HT-29 (cell line): ENCODE results near the gene PTDSS2. TPM values are rescaled to one million over a fixed set of nuclear protein-coding genes. Genes with fewer than 3 reads are reported as not detected.
"Not testable (repeated sequence)": the region's sequence is repeated elsewhere in the genome, so short reads cannot be mapped to it uniquely, and the experiment has no call there.

Experiments
- DNase-seq: peaks from one replicate; pipeline ENCODE4 v3.0.0-alpha.2; 2015; ENCODE audit warnings: low spot score
- total RNA-seq: library from RNA; depleted of rRNA; stranded (reverse); fragments of >200 nt; shearing (Covaris generic); gene quantifications from 2 replicates; pipeline ENCODE4 v1.2.3, GENCODE V29; 2014

The PTDSS2 gene
- total RNA-seq, 1 experiment from 2014 or later: 56.6 TPM

DNA sequence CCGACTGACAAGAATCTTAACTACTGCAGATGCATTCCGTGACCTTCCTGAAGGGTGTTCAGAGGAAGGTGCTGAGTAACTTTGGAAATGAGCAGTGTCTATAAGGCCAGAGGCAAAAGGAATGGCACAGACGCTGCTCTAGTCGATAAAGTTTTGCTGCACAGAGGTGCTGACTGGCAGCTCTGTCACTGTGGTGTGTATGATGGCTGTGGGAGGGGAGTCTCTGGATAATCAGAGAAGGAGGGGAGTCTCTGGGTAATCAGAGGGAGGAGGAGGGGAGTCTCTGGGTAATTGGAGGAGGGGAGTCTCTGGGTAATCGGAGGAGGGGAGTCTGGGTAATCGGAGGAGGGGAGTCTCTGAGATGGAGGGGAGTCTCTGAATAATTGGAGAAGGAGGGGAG is 18.4 kb downstream of the PTDSS2 start:
- no peak for DNase-seq

DNA sequence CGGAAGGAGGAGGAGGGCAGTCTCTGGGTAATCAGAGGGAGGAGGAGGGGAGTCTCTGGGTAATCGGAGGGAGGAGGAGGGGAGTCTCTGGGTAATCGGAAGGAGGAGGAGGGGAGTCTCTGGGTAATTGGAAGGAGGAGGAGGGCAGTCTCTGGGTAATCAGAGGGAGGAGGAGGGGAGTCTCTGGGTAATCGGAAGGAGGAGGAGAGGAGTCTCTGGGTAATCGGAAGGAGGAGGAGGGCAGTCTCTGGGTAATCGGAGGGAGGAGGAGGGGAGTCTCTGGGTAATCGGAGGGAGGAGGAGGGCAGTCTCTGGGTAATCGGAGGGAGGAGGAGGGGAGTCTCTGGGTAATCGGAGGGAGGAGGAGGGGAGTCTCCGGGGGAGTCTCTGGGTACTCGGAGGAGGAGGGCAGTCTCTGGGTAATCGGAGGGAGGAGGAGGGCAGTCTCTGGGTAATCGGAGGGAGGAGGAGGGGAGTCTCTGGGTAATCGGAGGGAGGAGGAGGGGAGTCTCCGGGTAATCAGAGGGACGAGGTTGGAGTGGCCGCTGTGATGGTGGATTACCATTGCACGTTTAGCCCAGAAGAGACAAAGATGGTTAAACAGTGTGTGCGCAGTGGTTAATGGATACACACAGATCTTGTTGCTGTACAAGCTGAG is 19.1 kb downstream of the PTDSS2 start:
- not testable (repeated sequence) for DNase-seq

DNA sequence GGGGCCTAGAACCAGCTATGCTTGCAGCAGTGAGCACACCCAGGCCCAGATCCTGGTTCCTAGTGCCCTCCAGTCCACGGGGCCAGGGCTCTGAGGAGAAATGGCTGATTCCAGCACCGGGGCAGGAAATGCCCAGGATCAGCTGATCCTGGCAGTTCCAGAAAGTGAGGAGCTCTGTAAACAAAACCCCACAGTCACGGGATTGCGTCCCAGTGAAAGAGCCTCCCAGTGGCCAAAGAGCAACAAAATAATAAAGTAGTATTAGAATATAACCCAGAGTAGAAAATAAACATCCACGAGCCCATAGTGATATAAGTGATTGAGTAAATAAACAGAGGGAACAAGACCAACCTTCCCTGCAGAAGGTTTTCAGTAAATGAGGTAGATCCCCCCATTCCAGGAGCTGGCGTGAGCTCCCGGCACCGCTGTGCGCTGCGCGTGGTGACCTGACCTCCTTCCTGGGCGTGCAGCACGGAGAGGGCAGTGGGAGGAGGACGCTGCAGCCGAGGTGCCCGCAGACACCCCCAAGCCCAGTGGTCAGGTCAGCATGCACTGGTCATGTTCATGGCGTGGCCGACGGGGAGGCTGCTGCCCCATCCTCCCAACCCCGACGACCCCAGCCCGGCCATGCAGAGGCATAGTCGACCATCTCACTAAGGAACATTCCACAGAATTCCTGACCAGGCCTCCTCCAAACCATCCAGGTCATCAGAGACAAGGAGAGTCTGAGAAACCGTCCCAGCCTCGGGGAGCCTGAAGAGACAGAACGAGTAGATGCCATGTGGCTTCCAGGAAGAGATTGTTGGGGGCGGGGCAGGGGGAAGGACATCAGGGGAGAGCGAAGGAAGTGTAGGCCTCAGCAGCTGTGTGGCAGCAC is 19.8 kb downstream of the PTDSS2 start:
- peak; percentile 75 for DNase-seq

DNA sequence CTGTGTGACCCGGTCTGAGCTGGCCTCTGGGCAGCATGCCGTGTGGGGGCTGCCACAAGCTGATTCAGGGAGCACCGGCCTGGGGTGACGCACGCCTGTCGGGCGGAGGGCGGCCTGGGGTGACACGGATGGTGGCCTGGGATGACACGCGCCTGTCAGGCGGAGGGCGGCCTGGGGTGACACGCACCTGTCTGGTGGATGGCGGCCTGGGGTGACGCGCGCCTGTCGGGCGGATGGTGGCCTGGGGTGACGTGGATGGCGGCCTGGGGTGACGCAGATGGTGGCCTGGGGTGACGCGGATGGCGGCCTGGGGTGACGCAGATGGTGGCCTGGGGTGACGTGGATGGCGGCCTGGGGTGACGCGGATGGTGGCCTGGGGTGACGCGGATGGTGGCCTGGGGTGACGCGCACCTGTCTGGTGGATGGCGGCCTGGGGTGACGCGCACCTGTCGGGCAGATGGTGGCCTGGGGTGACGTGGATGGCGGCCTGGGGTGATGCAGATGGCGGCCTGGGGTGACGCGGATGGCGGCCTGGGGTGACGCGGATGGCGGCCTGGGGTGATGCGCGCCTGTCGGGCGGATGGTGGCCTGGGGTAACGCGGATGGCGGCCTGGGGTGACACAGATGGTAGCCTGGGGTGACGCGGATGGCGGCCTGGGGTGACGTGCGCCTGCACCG is 21.5 kb downstream of the PTDSS2 start:
- no peak for DNase-seq

DNA sequence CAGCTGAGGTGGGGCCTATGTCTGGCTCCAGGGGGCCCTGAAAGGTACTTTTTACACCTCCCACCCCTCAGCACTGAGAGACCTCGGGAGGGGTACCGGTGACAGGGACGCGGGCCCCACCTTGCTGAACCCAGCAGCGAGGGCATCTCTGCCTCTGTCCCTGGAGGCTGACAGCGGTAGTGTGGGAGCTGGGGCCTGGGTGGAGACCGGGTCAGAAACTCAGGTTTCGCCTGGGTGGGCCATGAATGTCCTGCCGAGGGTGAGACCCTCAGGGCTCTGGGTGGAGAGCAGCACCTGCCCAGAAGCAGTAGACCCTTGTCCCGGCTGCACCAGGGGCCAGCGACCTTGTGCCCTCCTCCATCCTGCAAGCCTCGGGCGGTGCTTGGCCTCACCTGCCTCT is 22.2 kb downstream of the PTDSS2 start:
- no peak for DNase-seq

GRCh38 chr11:472816-473215 is 22.7 kb downstream of the PTDSS2 start:
- DNase-seq: no peak

GRCh38 chr11:473415-473814 is 23.3 kb downstream of the PTDSS2 start:
- no peak for DNase-seq

DNA sequence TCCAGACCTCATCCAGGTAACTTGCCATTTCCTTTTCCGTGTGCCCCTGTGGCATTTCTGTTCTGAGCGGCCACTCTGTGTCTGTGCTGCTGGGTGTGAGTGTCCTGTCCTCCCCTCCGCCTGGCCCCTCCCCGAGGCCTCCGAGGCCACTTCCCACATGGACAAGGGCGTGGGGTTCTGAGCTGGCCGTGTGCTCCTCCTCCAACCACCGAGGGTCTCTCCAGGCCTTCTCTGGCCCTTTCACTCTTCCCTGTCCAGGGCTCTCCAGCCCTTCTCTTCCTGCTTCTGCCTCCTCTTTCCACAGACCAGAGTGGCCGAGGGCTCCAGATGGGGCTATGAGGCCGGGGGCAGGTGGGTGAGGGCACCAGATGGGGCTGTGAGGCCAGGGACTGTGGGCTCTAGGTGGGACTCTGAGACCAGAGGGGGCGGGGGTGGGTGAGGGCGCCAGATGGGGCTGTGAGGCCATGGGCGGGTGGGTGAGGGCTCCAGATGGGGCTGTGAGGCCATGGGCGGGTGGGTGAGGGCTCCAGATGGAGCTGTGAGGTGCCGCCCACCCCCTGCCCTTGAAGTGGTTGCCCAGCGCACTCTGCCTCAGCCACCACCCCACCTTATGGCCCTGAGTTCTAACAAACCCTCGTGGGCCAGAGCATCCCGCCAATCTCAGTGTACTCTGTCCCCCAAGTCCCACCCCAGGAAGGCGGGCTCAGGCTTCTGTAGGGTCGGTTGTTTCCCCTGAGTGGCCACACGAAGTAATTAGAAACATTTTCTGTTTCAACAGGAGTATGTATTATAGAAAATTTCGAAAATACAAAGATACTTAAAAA is 24.1 kb downstream of the PTDSS2 start:
- DNase-seq: no peak

DNA sequence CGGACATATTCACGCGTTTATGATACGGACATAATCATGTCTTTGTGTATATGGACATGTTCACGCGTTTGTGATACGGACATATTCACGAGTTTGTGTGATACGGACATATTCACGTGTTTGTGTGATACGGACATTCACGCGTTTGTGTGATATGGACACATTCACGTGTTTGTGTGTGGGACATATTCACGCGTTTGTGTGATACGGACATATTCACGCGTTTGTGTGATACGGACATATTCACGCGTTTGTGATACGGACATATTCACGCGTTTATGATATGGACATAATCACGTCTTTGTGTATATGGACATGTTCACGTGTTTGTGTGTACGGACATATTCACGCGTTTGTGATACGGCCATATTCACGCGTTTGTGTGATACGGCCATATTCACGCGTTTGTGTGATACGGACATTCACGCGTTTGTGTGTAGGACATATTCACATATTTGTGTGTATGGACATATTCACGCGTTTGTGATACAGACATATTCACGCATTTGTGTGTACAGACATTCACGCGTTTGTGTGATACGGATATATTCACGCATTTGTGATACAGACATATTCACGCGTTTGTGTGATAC is 24.9 kb downstream of the PTDSS2 start:
- no peak for DNase-seq

- DNase-seq: no peak
Observed at GRCh38 chr11:475941-476340, 25.9 kb downstream of the PTDSS2 start.

DNA sequence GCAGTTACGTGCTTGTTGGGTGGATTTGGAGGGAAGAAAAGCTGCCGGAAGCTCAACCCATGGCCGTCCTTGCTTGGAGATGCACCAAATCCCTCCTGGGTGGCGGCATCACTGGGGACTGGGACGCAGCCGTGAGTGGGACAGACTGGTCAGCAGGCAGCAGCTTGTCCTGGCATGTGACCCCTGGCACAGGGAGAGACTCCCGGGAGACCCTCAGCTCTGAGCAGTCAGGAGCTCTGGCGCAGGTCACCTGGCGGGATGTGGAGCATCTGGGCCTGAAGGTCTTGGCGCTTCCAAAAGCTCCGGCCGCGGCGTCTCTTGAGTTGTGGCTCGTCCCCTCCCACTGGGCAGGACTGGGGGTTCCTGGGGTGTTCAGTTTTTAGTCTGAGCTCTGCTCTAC is 26.3 kb downstream of the PTDSS2 start:
- no peak for DNase-seq

DNA sequence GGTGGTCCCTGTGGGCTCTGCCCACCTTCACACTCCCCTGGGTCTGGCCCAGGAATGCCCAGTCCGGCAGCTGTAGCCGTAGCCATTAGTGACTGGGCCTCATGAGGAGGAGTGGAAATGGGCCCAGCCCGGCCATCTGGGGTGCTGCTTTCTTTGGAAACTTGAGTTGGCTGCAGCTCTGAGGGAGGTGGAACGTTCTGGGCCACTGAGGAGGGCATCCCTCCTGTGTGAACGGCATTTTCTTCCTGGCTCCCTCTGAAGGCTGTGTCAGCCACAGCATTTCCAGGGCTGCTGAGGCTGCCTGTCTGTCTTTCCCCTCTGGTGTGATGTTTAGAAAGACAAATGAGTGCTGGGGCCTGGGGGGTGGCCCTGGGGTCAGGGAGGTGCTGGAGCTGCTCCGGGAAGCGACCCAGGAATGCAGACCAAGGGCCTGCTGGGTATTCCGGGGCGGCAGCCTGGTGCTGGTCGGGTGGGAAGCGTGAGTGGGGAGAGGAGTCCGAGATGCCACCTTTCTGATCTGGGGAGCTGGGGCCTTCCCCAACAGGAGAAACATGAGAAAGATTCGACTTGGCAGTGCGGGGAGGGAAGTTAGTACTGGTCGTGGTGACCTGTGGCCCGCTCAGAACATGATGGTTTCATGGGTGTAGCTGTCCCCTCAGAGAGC is 27.1 kb downstream of the PTDSS2 start:
- DNase-seq: no peak

- DNase-seq: no peak
Observed at GRCh38 chr11:479311-479710, 29.2 kb downstream of the PTDSS2 start.

DNA sequence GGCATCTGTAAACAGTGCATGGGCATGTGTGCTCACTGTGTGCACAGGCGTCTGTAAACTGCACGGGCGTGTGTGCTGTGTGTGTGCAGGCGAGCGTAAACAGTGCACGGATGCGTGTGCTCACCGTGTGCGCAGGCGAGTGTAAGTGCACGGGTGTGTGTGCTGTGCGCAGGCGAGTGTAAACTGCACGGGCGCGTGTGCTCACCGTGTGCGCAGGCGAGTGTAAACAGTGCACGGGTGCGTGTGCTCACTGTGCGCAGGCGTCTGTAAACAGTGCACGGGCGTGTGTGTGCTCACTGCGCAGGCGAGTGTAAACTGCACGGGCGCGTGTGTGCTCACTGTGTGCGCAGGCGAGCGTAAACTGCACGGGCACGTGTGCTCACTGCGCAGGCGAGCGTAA is 34.5 kb downstream of the PTDSS2 start:
- no peak for DNase-seq

GRCh38 chr11:486189-486588 is 36.1 kb downstream of the PTDSS2 start:
- DNase-seq: no peak

GRCh38 chr11:487571-488021 is 37.5 kb downstream of the PTDSS2 start:
- no peak for DNase-seq

DNA sequence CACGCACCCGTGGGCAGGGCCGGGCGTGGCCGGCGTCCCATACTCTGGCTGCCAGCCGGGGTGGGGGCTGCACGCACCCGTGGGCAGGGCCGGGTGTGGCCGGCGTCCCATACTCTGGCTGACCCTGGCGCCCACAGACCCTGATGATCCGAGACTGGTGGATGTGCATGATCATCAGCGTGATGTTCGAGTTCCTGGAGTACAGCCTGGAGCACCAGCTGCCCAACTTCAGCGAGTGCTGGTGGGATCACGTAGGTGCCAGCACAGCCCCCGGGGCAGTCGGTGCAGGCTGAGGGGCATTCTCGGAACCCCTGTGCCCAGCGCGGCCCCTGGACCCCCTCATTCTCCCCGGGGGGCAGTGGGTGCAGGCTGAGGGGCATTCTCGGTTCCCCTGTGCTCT is 38.0 kb downstream of the PTDSS2 start:
- no peak for DNase-seq

DNA sequence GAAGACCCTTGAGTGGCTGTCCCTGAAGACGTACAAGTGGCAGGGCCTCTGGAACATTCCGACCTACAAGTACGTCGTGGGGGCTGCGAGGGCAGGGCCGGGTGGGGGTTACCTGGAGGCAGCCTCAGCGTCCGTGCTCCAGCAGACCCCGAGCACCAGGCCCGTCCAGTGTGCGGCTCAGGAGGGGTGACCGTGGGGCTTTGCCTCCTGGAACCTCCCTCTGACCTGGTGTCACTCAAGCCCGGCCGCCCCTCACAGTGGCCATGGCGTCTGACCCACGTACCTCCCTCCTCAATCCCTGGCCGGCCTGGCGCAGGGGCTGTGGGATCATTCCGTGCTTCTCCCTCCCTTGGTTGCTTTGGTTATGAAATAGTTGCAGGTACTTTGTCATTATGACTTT is 38.5 kb downstream of the PTDSS2 start:
- no peak for DNase-seq

GRCh38 chr11:488992-489391 is 38.9 kb downstream of the PTDSS2 start:
- DNase-seq: peak; percentile 46

- no peak for DNase-seq
Observed at GRCh38 chr11:489610-490185, 39.6 kb downstream of the PTDSS2 start.
